Omental fat pad (tissue), 4 donors: ENCODE data around the gene GOLGA8R. TPM values are rescaled to one million over a fixed set of nuclear protein-coding genes. Genes with fewer than 3 reads are reported as not detected.
A peak's percentile ranks its signal among the peaks of the same experiment; 100 is the strongest.
"Not testable (repeated sequence)": the region's sequence is repeated elsewhere in the genome, so short reads cannot be mapped to it uniquely, and the experiment has no call there.

Source experiments
- ATAC-seq: fragments of 150-250 bp; one replicate; pipeline ENCODE4 v1.9.1; 2016; ENCODE audit warnings: mild to moderate bottlenecking, moderate library complexity; ENCODE audit not compliant: low FRiP score
- DNase-seq: peaks from one replicate; pipeline ENCODE4 v3.0.0-alpha.2; 2019; ENCODE audit warnings: low spot score
- total RNA-seq, 4 donors: library from RNA; depleted of rRNA; stranded (reverse); fragments of >200 nt; gene quantifications; one replicate each; pipeline ENCODE4 v1.1.0, GENCODE V29; 2016

The GOLGA8R gene, protein sequence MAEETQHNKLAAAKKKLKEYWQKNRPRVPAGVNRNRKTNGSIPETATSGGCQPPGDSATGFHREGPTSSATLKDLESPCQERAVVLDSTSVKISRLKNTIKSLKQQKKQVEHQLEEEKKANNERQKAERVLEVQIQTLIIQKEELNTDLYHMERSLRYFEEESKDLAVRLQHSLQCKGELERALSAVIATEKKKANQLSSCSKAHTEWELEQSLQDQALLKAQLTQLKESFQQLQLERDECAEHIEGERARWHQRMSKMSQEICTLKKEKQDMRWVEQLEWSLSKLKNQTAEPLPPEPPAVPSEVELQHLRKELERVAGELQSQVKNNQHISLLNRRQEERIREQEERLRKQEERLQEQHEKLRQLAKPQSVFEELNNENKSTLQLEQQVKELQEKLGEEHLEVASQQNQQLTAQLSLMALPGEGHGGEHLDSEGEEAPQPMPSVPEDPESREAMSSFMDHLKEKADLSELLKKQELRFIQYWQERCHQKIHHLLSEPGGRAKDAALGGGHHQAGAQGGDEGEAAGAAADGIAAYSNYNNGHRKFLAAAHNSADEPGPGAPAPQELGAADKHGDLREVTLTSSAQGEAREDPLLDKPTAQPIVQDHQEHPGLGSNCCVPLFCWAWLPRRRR
- 1 to 10 TPM; 2.5 to 4.9 (median 3.7) TPM for total RNA-seq

DNA sequence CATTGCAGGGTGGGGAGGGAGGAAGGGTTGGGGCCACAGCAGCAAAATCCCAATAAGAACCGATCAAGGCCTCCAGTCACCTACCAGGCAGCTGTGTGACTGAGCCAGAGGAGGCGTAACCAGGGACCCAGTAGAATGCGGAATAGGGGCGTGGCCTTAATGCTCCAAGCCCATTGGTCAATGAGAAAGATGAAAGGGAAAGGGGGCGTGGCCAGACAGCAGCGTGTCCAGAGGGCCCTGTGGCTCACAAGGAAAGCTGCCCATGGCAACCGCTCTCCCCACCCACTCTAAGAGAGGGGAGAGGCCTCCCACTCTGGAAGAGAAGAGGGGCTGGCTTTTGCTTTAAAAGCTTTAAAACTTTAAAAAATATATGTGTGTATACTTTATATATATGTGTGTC, at the start of gene GOLGA8R:
Gene GOLGA8R (minus strand): TSS at position 101 of the 400 bp plus-strand sequence. CDS start 98 bp downstream, at position 3.
- DNase-seq, ATAC-seq: not testable (repeated sequence)

DNA sequence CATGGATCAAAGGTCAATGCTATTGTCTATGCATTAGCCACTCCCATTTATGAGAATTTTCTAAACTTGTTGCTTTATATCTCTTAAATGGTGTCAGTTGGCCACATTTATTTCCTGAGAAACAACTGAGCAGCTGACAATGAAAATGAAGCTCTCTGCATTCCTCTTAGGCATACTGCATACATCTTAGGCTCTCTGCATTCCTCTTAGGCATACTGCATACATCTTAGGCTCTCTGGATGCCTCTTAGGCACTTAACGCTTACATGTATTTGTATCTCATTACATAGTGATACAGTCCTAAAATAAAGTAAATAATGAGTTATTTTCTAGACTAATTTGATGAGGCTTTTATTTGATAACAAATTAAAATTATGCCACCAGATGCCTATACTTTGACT, 49.8 kb upstream of the GOLGA8R start:
- not testable (repeated sequence) for ATAC-seq

DNA sequence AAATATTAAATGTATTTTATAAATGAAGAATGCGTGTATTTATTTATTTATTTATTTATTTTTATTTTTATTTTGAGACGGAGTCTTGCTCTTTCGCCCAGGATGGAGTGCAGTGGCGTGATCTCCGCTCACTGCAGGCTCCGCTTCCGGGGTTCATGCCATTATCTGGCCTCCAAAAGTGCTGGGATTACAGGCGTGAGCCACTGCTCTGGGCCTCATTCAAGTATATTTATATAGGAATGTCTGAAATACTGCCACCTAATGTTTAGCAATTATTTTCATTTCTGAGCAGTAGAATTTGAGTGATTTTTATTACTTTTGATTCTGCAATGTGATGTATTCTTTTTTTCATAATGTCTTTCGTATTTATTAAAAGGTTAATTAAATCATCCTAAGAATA, 48.1 kb upstream of the GOLGA8R start:
- not testable (repeated sequence) for DNase-seq, ATAC-seq

More for the DNA sequence above, 49.8 kb upstream of the GOLGA8R start:
- not testable (repeated sequence) for DNase-seq

DNA sequence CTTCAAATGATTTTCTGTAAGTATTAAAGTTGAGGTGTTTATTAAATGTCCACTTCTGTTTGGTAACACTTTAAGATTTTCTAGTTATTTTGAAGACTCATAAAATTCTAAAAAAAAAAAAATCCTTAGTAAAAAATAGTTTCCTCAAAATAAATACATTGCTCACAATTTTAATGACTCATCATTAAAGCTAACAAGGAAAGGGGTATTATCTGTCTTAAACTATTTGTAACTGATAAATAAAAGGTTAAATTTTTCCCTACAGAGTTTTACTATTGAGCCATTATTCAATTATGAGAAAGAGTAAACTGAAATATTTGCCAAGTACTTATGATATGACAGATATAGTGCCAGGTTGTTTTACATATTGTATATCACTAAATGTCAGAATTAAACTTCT, 38.6 kb upstream of the GOLGA8R start:
- not testable (repeated sequence) for ATAC-seq, DNase-seq

DNA sequence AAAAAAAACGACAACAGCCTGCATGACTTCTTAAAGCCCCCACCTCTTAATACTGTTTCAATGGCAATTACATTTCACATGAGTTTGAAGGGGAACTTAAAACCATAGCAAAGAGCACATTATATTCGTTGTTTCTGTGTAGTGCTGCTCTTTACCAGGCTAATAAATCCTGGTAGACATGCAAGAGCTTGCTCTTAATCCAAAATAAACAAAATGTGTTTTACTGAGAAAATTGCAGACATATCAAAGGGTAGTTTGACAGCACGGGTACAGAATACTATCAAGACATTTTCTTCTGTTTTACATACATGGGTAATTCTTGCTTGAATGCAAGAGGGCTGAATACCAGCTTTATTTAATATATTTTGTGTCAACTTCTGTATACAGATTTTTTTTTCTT, 24.3 kb upstream of the GOLGA8R start:
- not testable (repeated sequence) for DNase-seq, ATAC-seq

DNA sequence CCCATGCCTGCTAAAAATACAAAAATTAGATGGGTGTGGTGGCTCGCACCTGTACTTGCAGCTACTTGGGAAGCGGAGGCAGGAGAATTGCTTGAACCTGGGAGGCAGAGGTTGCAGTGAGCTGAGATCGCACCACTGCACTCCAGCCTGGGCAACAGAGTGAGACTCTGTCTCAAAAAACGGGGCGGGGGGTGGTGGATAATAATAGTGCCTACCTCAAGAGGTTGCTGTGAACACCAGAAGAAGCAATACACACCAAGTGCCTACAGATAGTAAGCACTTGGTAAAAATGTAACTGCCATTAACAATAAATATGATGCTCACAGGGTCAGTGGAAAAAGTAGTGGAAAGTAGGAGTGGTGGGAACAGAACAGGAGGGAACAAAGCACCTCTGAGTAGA, 21.8 kb upstream of the GOLGA8R start:
- DNase-seq, ATAC-seq: not testable (repeated sequence)

DNA sequence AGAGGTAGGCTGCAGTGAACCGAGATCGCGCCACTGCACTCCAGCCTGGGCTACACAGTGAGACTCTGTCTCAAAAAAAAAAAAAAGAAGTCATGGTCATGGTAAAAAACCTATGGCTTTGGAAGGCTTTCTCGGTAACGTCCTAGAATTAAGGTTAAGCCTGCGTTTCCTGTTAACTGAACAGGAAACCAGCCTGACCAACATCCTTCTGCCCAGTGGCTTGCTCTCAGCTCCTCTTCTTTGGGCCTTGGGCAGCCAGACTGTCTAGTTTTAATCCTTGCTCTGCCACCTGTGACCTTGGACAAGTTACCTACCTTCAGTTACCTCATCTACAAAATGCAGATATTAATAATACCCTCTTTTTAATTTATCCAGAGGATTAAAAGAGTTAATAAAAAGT, 6.7 kb upstream of the GOLGA8R start:
- not testable (repeated sequence) for ATAC-seq, DNase-seq

DNA sequence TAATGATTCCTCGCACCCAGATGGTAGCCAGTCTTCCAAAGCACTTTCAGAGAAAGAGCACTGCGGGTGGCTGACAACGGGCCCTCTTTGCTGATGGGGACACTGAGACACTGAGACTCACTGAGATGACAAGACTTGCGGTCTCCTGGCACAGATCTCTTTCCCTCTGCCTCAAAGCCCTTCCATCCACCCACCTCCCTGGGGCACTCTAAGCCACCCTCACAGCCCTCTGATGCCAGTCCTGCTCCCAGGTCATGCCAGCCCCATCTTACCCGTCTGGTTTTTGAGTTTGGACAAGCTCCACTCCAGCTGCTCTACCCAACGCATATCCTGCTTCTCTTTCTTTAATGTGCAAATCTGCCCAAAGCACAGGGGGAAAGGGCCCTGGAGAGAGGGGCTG, 6.4 kb downstream of the GOLGA8R start:
- DNase-seq, ATAC-seq: not testable (repeated sequence)

DNA sequence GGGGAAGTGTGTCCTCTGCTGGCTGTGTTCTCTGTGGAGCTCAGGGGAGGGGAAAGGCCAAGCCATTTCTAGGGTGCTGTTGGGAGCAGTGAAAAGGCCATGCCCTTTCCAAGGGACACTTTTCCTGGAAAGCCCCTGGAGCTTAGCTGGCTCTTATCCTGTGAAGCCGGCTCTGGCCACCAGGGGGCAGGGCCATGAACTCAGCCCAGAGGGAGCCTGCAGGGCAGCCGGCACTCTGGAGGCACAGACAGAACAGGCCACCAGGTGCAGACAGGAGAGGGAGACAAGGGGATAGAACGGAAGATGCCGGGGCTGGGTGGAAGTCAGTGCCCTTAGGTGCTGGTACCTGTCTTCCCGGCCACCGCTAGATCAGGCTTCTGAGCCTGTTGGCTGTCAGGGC, 15.1 kb downstream of the GOLGA8R start:
- not testable (repeated sequence) for ATAC-seq

DNA sequence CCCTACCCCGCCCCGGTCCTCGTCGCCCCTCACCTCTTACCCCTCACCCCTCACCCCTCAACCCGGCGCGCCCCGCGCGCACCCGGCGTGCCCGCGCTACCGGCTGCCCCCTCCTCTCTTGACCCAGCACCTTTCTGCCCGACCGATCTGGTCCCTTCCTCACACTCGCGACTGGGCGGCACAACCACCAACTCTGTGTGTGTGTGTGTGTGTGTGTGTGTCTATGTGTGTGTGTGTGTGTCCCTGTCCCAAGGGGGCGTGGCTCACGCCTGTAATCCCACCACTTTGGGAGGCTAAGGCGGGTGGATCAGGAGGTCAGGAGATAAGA, 20.4 kb downstream of the GOLGA8R start:
- not testable (repeated sequence) for ATAC-seq, DNase-seq

More for the DNA sequence above, 15.1 kb downstream of the GOLGA8R start:
- peak; percentile 51 for DNase-seq

DNA sequence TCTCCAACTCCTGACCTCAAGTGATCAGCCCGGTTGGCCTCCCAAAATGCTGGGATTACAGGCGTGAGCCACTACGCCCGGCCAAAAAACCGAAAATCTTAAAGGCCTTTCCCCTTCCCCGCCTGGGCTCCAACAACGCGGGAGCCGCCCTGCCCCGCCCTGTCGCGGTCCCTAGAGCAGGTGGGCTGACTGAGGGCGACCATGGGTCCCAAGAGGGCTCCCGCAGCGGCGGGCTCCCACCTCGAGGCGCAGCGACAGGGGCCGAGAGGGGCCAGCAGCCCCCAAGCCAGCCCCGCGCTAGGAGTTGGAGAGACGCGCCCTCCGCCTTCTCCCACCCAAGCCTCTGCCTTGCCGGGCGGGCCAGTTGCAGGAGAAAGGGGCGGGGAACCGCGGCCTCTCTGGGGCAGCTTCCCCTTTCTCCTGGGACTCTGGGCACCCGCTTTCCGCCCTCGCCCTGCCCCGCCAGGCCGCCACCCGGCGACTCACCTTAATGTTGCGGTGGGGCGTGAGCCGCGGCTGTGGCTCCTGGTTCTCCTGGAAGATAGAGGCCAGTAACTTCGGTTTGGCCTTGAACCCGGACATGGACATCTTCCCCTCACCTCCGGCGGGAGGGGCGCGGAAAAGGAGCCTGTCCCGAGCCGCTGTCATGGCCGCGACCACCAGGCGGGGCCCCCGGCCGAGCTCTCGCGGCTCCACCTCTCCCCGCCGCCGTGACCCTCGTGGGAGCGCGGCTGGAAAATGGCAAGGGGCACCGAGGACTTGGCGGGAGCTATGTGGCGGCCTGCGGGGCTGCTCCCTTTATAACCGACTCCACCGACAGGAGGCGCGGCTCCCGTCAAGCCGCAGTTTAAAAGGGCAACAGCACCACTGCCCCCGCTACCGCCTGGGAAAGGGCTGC, 21.0 kb downstream of the GOLGA8R start, which contains the start of gene CHRFAM7A:
Gene CHRFAM7A (minus strand): TSS at position 775 of the 898 bp plus-strand sequence. CDS start 10,189 bp downstream, outside the sequence.
- peak; percentile 62 for ATAC-seq
- DNase-seq, result not testable (repeated sequence)

DNA sequence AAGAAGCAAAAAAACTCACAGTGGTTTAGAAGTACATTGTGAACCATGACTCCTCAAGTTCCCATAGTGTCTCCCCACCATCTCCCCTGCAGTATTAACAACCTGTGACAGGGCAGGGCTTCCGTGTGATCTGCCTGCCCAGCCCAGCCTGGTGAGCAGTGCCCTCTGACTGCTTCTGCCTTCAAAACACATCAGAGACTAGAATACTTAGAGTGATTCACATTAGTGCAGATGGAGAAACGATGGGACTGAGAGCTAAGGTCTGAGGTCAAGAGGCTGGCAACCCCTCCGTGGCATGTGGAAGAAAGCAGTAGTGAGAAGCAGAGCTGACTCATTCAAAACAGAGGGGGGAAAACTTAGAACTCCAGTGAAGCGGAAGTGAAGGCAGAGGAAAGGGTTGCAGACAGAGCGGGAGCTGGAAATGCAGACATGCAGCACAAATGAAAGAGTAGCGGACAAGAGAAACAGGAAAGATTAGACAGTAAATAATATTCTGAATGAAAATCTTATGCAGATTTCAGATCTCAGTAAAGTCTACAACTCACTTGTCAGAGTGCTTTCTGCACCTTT, 27.7 kb downstream of the GOLGA8R start:
- DNase-seq, ATAC-seq: not testable (repeated sequence)

DNA sequence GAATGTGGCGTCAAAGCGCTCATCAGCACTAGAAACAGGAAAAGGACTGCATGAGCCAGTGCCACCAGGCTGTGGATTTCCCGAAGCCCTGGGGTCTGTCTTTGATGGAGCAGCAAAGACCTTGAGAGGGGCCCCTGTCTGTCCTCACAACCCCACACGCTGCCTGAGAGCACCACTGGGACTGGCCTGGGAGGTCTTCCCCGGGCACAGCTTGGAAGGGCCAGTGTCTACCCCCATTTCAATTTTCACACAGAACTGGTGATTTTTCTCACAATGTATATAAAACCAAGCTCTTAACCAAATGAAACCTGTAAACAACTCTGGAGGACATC, 37.0 kb downstream of the GOLGA8R start:
- not testable (repeated sequence) for ATAC-seq, DNase-seq

DNA sequence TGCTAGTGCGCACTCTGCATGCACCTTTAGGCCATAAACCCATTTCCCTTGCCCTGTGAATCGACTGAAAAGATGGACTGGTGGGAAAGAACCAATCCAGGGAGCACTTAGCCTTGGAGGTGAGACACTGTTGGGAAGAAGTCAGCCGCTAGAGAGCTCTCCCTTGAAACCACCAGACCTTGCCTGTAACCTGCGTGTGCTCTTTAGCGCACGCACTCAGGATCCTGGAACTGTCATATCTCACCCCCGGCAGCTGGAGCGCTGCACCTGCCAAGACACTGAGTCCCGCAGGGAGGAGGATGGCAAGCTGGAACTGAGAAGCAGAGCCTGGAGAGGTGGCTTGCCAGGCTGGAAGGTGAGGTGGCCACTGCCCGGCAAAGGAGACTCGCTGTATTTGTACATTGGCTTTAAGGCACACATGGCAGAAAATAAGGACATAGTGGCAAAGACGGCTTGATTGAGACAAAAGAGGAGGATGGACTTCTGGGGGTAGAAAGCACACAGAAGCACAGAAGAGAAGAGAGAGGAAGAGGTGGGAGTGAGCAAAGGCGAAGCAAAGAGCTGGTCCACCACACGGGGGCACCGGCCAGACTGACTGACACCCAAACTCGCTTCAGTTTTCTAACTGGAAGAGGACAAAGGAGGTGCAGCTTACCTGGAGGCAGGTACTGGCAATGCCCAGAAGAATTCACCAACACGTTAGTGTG, 37.5 kb downstream of the GOLGA8R start:
- not testable (repeated sequence) for ATAC-seq, DNase-seq

DNA sequence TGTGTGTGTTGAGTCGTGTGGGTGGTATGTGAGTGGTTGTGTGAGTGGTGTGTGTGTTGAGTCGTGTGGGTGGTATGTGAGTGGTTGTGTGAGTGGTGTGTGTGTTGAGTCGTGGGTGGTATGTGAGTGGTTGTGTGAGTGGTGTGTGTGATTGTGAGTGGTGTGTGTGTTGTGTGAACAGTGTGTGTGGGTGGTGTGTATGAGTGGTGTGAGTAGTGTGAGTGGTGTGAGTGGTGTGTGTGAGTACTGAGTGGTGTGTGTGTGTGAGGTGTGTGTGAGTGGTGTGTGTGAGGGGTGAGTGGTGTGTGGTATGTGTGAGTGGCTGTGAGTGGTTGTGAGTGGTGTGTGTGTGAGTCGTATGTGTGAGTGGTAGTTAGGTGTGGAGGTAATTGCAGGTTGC, 38.2 kb downstream of the GOLGA8R start:
- not testable (repeated sequence) for DNase-seq, ATAC-seq

DNA sequence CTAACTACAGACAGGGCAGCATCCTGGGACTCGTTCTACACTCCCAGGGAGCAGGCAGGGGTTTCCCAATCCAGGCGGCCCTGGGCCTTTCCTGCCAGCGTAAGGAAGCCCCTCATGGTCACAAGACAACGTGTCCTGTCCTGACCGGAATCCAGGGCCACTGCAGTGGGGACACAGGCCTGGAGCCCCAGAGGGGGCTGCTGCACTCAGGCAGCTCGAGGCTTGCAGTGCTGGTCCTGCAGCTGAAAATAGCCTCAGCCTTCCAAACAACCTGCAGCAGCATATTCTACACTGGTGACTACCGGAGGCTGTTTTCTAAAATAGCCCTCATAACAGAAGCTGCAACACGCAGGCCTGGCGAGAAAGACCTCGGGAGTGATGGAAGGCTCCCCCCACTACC, 39.2 kb downstream of the GOLGA8R start:
- not testable (repeated sequence) for ATAC-seq, DNase-seq

DNA sequence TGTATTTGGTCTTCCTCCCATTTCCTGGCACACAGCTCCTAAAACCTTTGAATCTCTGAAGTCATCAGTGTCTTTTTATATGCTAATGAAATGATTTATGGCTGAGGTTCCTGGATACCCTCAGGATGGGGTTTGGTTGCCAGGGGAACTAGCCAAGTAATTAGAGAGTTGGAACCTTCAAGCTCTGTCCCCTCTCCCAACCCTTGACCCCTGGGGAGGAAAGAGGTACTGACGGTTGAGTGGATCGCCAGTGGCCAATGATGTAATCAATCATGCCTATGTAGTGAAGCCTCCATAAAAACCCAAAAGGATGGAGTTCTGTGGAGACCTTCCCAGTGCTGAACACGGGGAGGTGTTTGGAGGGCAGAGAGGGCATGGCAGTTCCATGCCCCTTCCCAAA, 45.8 kb downstream of the GOLGA8R start:
- not testable (repeated sequence) for ATAC-seq, DNase-seq

DNA sequence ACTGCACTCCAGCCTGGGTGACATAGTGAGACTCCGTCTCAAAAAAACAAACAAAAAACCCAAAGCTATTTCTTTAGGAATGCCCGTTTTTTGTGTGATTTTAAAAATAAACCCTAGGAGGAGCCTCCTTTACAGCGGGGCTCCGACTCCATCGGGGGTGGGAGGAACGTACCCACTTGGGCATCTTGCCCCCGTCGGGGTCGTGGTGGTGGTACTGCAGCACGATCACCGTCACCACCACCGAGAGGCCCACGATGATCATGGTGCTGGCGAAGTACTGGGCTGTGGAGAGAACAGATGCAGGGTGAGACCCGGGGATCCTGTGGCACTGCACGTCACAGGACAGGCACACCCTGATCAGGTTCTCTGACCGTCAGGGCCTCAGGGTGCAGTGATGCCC, 46.8 kb downstream of the GOLGA8R start:
- not testable (repeated sequence) for DNase-seq
- peak; percentile 35 for ATAC-seq

DNA sequence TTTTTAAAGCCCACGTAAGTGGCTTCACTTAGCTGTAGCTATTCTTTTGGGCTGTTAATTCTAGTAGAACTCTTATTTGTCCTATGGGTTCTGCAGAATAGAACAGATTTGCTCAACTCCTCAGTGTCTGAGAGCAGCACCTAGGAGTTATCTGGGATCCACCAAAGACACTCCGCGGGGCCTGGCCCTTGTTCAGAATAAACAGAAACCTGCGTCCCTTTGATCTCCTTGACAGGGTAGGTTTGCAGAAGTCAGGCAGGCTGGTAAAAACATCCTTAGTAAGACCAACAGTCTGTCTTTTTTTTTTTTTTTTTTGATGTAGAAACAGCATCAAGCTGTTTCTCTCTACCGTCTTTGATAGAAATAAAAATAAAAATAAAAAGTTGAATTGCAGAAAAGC, 52.7 kb downstream of the GOLGA8R start:
- not testable (repeated sequence) for ATAC-seq, DNase-seq
